Measurements from ENCODE around the gene ATG13. TPM values are rescaled to one million over a fixed set of nuclear protein-coding genes. Genes with fewer than 3 reads are reported as not detected.

ATG13 gene
- total and polyA plus RNA-seq, 4 donors: 36.3 to 49.9 (median 41.2) TPM

GRCh38 chr11:46631676-46632075 lies 14.3 kb downstream of the ATG13 start:
- Histone ChIP-seq H3K9ac (ENCODE audit: low read depth in 1 of 2, low read length in 2 of 2) (no peak overlapping the region), H3K27ac (ENCODE audit: low read depth in 1 of 2, low read length in 2 of 2) (no peak overlapping the region), H3K4me3 (ENCODE audit: low read depth in 1 of 3, low read length in 3 of 3) (no peak overlapping the region), H3K9me3 (ENCODE audit: control insufficient read depth in 4 of 4, low read length in 3 of 4) (no peaks in the 10 kb centered on the region), H3K27me3 (ENCODE audit: control insufficient read depth in 4 of 4, insufficient read depth in 4 of 4, low read length in 3 of 4) (no peaks in the 10 kb centered on the region), H3K4me1 (ENCODE audit: control insufficient read depth in 4 of 4, insufficient read depth in 4 of 4, low read length in 3 of 4) (peaks cover 6 to 15% (median 11%) of the 10 kb centered on the region in 4 donors), H3K36me3 (ENCODE audit: control insufficient read depth in 4 of 4, insufficient read depth in 3 of 4, low read depth in 1 of 4, low read length in 3 of 4) (peaks cover 3 to 6% (median 4%) of the 10 kb centered on the region in 4 donors)
- no peak for DNase-seq (ENCODE audit: low spot score)
- TF ChIP-seq HNF4G (IDR thresholded peaks at IDR 0.05) (no peak), SP1 (IDR thresholded peaks at IDR 0.05) (no peak), EGR1 (IDR thresholded peaks at IDR 0.05; ENCODE audit: low read depth in 2 of 2) (no peak), RAD21 (IDR thresholded peaks at IDR 0.05) (no peak), FOXA2 (IDR thresholded peaks at IDR 0.05) (no peak), JUND (IDR thresholded peaks at IDR 0.05) (no peak), TAF1 (conservative IDR thresholded peaks at IDR 0.05) (no peak), REST (IDR thresholded peaks at IDR 0.05) (no peak), NR2F2 (IDR thresholded peaks at IDR 0.05) (no peak), RXRA (IDR thresholded peaks at IDR 0.05) (no peak), CTCF (IDR thresholded peaks at IDR 0.05; ENCODE audit: low read depth, low read length, missing input control) (no peak), FOXA1 (IDR thresholded peaks at IDR 0.05) (no peak), HNF4A (conservative IDR thresholded peaks at IDR 0.05) (no peak), GABPA (IDR thresholded peaks at IDR 0.05 in 1 of 2, conservative IDR thresholded peaks at IDR 0.05 in 1 of 2) (no peak)
- TF ChIP-seq, protein P1, sequence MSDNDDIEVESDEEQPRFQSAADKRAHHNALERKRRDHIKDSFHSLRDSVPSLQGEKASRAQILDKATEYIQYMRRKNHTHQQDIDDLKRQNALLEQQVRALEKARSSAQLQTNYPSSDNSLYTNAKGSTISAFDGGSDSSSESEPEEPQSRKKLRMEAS (IDR thresholded peaks at IDR 0.05): no peak
- TF ChIP-seq, protein P2, sequence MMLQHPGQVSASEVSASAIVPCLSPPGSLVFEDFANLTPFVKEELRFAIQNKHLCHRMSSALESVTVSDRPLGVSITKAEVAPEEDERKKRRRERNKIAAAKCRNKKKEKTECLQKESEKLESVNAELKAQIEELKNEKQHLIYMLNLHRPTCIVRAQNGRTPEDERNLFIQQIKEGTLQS (IDR thresholded peaks at IDR 0.05): no peak
- TF ChIP-seq, protein P3, sequence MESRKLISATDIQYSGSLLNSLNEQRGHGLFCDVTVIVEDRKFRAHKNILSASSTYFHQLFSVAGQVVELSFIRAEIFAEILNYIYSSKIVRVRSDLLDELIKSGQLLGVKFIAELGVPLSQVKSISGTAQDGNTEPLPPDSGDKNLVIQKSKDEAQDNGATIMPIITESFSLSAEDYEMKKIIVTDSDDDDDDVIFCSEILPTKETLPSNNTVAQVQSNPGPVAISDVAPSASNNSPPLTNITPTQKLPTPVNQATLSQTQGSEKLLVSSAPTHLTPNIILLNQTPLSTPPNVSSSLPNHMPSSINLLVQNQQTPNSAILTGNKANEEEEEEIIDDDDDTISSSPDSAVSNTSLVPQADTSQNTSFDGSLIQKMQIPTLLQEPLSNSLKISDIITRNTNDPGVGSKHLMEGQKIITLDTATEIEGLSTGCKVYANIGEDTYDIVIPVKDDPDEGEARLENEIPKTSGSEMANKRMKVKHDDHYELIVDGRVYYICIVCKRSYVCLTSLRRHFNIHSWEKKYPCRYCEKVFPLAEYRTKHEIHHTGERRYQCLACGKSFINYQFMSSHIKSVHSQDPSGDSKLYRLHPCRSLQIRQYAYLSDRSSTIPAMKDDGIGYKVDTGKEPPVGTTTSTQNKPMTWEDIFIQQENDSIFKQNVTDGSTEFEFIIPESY (IDR thresholded peaks at IDR 0.05): no peak
- WGBS: 96% methylated on average over 2 of the region's 2 CpGs

Data from liver (tissue), 9 donors.